CD4-positive, CD25-positive, alpha-beta regulatory T cell (primary cell): Measurements from ENCODE around the gene APOL1. TPM values are rescaled to one million over a fixed set of nuclear protein-coding genes. Genes with fewer than 3 reads are reported as not detected.
"Not testable (repeated sequence)": the region's sequence is repeated elsewhere in the genome, so short reads cannot be mapped to it uniquely, and the experiment has no call there.

Source experiments
- ATAC-seq, 2 donors: fragments of 150-1000 bp; cut with Tn5 transposase; one replicate each; pipeline ENCODE4 v1.10.0; 2021; ENCODE audit warnings: low read depth in 2 of 2, moderate number of reproducible peaks in 2 of 2, moderate library complexity in 1 of 2
- DNase-seq, 3 donors: peaks; one replicate each; pipeline versions ENCODE4 v3.0.0 to v3.0.0-alpha.2; 2012 to 2022; ENCODE audit warnings: mixed read lengths in 1 of 3
- H3K27ac ChIP-seq: one replicate; pipeline ENCODE4 v1.7.0; 2013; ENCODE audit warnings: mild to moderate bottlenecking, low read length; ENCODE audit not compliant: insufficient read depth, poor library complexity, severe bottlenecking
- H3K27me3 ChIP-seq: one replicate; pipeline ENCODE4 v1.7.0; 2013; ENCODE audit warnings: low read length; ENCODE audit not compliant: control insufficient read depth, insufficient read depth
- H3K36me3 ChIP-seq: one replicate; pipeline ENCODE4 v1.7.0; 2013; ENCODE audit warnings: mild to moderate bottlenecking, low read length, moderate library complexity; ENCODE audit not compliant: control insufficient read depth, insufficient read depth
- H3K4me1 ChIP-seq: 2 replicates; pipeline ENCODE4 v1.7.0; 2013; ENCODE audit warnings: mild to moderate bottlenecking, low read length; ENCODE audit not compliant: insufficient read depth, control insufficient read depth, poor library complexity, severe bottlenecking
- H3K4me3 ChIP-seq: one replicate; pipeline ENCODE4 v1.7.0; 2013; ENCODE audit warnings: low read depth, mild to moderate bottlenecking, low read length, moderate library complexity
- H3K9me3 ChIP-seq, 2 experiments: 1 replicate in 1 of 2; 2 replicates in 1 of 2; pipeline ENCODE4 v1.7.0; 2013; ENCODE audit warnings: low read length in 2 of 2, mild to moderate bottlenecking in 1 of 2, moderate library complexity in 1 of 2; ENCODE audit not compliant: control insufficient read depth in 2 of 2
- H3K27ac Mint-ChIP-seq, 3 donors: one replicate each; pipeline ENCODE4 v1.8.0; 2020 to 2022; ENCODE audit warnings: mild to moderate bottlenecking in 3 of 3, mixed read lengths in 3 of 3, moderate library complexity in 2 of 3
- H3K27me3 Mint-ChIP-seq: one replicate; pipeline ENCODE4 v1.8.0; 2022; ENCODE audit warnings: mild to moderate bottlenecking, mixed read lengths
- H3K36me3 Mint-ChIP-seq: one replicate; pipeline ENCODE4 v1.8.0; 2020; ENCODE audit warnings: mixed read lengths
- H3K4me1 Mint-ChIP-seq, 4 donors: one replicate each; pipeline ENCODE4 v1.8.0; 2020 to 2022; ENCODE audit warnings: mixed read lengths in 4 of 4, mild to moderate bottlenecking in 1 of 4
- H3K4me3 Mint-ChIP-seq, 4 donors: one replicate each; pipeline ENCODE4 v1.8.0; 2020 to 2022; ENCODE audit warnings: mild to moderate bottlenecking in 4 of 4, mixed read lengths in 4 of 4, moderate library complexity in 3 of 4
- H3K9me3 Mint-ChIP-seq, 7 donors: one replicate each; pipeline ENCODE4 v1.8.0; 2020 to 2022; ENCODE audit warnings: mixed read lengths in 7 of 7, mild to moderate bottlenecking in 3 of 7, moderate library complexity in 2 of 7
- polyA plus RNA-seq, 4 donors: library from polyadenylated mRNA; unstranded; fragments of 300-500 nt; fragmentation: Illumina TruSeq; gene quantifications; one replicate each; pipeline ENCODE4 v1.2.3, GENCODE V29; 2021
- total RNA-seq: library from RNA; stranded (reverse); gene quantifications from one replicate; pipeline ENCODE4 v1.2.3, GENCODE V29; 2022

The APOL1 gene, protein sequence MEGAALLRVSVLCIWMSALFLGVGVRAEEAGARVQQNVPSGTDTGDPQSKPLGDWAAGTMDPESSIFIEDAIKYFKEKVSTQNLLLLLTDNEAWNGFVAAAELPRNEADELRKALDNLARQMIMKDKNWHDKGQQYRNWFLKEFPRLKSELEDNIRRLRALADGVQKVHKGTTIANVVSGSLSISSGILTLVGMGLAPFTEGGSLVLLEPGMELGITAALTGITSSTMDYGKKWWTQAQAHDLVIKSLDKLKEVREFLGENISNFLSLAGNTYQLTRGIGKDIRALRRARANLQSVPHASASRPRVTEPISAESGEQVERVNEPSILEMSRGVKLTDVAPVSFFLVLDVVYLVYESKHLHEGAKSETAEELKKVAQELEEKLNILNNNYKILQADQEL
- total RNA-seq (16.8 TPM), polyA plus RNA-seq (1 to 10 TPM; 6.3 to 8.4 (median 7.2) TPM)

DNA sequence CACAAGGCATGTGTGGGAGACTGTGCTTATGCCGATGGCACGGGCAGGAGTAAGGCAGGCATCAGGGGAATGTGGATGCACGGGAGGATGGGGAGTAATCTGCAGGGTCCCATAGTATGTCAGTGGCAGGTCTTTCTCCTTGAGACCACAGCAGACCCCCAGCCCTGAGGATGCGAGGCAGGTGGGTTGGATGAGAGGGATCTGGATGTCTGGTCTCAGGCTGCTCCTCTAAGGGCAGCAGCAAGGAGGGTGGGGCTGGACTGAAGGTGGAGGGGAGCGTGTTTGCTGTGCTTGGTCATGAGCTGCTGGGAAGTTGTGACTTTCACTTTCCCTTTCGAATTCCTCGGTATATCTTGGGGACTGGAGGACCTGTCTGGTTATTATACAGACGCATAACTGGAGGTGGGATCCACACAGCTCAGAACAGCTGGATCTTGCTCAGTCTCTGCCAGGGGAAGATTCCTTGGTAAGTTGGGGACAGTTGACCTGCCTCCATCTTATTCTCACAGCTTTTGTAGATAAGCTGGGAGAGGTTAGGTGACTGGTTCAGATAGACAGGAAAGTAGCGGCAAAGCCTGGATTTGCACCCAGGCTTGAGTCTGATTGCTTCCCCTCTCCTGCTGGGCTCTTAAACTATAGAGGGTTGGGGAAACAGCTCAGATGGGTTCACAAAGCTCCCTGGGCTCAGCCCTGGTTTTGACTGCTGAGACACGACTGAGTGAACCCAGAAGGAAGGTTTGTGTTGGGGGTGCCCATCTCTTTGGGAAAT is at the start of gene APOL1:
Gene APOL1, plus strand, starts transcription at position 380 of the 769 bp plus-strand sequence. CDS start 1,823 bp downstream, outside the sequence.
- H3K4me3 ChIP-seq: peak within 1 kb of the TSS; percentile 95
- H3K4me3 Mint-ChIP-seq: peak within 1 kb of the TSS; percentile 81 to 97 (median 96)

DNA sequence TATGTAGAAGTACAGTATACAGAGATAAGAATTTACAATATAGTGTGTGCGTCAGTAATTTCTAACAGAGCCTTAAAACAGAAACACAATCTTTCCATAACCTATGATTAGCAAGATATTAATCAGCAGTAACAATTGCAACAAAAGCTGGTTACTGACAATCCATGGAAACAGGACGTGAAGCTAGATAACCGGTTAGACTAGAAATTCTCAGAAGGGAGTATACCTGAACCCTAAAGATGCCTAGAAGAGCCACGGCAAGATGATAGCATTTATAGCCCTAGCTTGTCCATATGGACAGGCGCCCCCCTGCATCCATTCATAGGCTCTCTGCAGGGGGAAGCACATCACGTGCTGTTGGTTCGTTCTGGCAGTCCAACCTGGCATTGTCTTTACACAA is 49.5 kb upstream of the APOL1 start:
- not testable (repeated sequence) for H3K27ac Mint-ChIP-seq, H3K4me3 Mint-ChIP-seq, H3K36me3 ChIP-seq, H3K27me3 ChIP-seq, H3K9me3 Mint-ChIP-seq, ATAC-seq, DNase-seq, H3K36me3 Mint-ChIP-seq, H3K27ac ChIP-seq, H3K4me1 ChIP-seq, H3K9me3 ChIP-seq, H3K4me3 ChIP-seq, H3K4me1 Mint-ChIP-seq
- peaks cover 15% of the 10 kb centered on the region for H3K27me3 Mint-ChIP-seq

More for the DNA sequence above, at the start of gene APOL1:
- peaks cover 30% of the 10 kb centered on the region for H3K4me1 ChIP-seq
- peak within 1 kb of the TSS; percentile 48 for H3K27ac ChIP-seq
- no peaks in the 10 kb centered on the region for H3K27me3 ChIP-seq
- DNase-seq (peak; percentile 14 to 87 (median 54)), ATAC-seq (peak; percentile 82)
- no peaks in the 10 kb centered on the region for H3K9me3 ChIP-seq
- H3K36me3 Mint-ChIP-seq: peaks cover 24% of the 10 kb centered on the region
- peaks cover 5% of the 10 kb centered on the region for H3K36me3 ChIP-seq
- peaks cover 0 to 4% (median 0%) of the 10 kb centered on the region in 7 donors for H3K9me3 Mint-ChIP-seq
- no peaks in the 10 kb centered on the region for H3K27me3 Mint-ChIP-seq
- H3K4me1 Mint-ChIP-seq: peaks cover 10 to 54% (median 38%) of the 10 kb centered on the region in 4 donors
- H3K27ac Mint-ChIP-seq: peak within 1 kb of the TSS; percentile 98 to 99 (median 99)

DNA sequence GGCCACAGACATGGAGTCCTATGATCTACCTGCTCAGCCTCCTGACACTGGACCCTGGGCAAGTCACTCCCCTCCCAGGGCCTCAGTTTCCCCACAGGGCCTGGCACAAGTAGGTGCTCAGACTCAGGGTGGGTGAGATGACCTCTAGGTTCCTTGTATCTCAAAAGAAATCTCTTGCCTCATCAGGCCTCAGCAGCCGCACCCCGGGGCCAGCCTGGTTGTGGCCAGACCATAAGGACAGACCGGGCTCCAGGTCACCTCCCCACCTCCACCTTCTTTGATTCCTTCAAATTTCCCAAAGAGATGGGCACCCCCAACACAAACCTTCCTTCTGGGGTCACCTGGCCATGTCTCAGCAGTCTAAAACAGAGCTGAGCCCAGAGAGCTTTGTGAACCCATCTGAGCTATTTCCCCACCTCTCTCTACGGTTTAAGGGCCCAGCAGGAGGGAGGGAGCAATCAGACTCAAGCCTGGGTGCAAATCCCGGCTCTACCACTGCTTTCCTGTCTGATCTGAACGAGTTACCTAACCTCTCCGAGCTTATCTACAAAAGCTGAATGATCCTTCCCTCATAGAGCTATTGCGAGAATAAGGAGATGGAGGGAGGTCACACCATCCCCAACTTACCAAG is 48.8 kb upstream of the APOL1 start:
- no peak for DNase-seq
- H3K27me3 ChIP-seq: no peaks in the 10 kb centered on the region
- H3K36me3 Mint-ChIP-seq: no peaks in the 10 kb centered on the region
- H3K27ac Mint-ChIP-seq: no peak overlapping the region
- H3K4me3 Mint-ChIP-seq: no peak overlapping the region
- H3K9me3 ChIP-seq: peaks cover 0 to 2% of the 10 kb centered on the region in 2 experiments
- H3K4me1 Mint-ChIP-seq: no peaks in the 10 kb centered on the region
- ATAC-seq: no peak
- H3K36me3 ChIP-seq: no peaks in the 10 kb centered on the region
- H3K4me1 ChIP-seq: no peaks in the 10 kb centered on the region
- no peak overlapping the region for H3K27ac ChIP-seq
- peaks cover 20% of the 10 kb centered on the region for H3K27me3 Mint-ChIP-seq
- H3K9me3 Mint-ChIP-seq: peaks cover 0 to 6% (median 3%) of the 10 kb centered on the region in 7 donors
- no peak overlapping the region for H3K4me3 ChIP-seq

DNA sequence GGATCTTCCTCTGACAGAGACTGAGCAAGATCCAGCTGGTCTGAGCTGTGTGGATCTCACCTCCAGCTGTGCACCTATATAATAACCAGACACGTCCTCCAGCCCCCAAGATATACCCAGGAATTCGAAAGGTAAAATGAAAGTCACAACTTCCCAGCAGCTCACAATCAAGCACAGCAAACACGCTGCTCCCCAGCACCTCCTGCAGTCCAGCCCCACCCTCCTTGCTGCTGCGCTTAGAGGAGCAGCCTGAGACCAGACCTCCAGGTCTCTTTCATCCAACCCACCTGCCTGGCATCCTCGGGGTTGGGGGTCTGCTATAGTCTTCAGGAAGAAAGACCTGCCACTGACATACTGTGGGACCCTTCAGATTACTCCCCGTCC is 48.3 kb upstream of the APOL1 start:
- Histone ChIP-seq H3K27ac (no peak overlapping the region), H3K27me3 (no peaks in the 10 kb centered on the region), H3K9me3 (peaks cover 4% of the 10 kb centered on the region in 2 experiments), H3K4me3 (no peak overlapping the region), H3K36me3 (no peaks in the 10 kb centered on the region), H3K4me1 (no peaks in the 10 kb centered on the region)
- Mint-ChIP-seq H3K4me3 (no peak overlapping the region), H3K9me3 (peaks cover 0 to 9% (median 3%) of the 10 kb centered on the region in 7 donors), H3K27ac (peak overlapping the region in 1 of 3 donors; percentile 55), H3K36me3 (no peaks in the 10 kb centered on the region), H3K4me1 (no peaks in the 10 kb centered on the region), H3K27me3 (peaks cover 22% of the 10 kb centered on the region)
- DNase-seq (no peak), ATAC-seq (no peak)

DNA sequence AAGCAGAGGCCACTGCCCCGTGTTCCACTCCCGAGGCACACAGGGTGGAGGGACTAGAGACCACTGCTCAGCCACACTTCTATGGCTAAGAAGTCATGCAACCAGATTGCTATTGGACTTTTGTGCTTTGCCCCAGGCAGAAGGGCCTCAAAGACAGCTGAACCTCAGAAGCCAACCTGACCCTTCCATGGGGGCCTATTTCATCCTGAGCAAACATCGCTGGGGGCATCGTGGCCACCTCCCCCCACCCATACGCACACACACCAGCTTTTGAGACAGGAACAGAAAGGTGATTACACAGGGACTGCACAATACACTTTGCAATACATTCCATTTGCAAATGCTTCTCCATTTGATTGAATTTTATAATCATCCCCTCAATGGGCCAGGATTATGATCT is 47.4 kb upstream of the APOL1 start:
- H3K36me3 ChIP-seq, DNase-seq, H3K36me3 Mint-ChIP-seq, H3K4me1 ChIP-seq, H3K4me3 Mint-ChIP-seq, H3K27me3 ChIP-seq, H3K9me3 ChIP-seq, H3K4me1 Mint-ChIP-seq, H3K4me3 ChIP-seq, H3K27ac ChIP-seq, ATAC-seq, H3K9me3 Mint-ChIP-seq, H3K27ac Mint-ChIP-seq: not testable (repeated sequence)
- peaks cover 30% of the 10 kb centered on the region for H3K27me3 Mint-ChIP-seq

DNA sequence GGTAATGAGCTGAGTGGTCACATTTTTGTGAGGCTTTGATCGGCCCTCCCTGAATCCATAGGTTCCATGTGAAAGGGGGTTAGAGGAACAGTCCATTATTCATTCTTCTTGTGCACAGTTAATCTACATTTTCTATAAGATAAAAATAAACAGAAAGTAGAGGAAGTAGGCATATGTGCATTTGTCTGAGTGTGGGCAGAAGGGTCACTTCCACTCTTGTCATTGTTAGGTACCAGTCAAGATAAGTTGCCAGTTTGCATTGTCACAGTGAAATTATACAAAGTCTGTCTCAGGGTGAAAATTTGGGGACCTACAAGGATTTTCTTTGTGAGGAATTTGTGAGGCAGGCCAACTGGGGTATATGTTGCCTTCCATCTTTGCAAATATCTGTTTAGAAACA is 46.7 kb upstream of the APOL1 start:
- Histone ChIP-seq H3K4me3 (no peak overlapping the region), H3K9me3 (peaks cover 6% of the 10 kb centered on the region in 2 experiments), H3K27ac (no peak overlapping the region), H3K4me1 (no peaks in the 10 kb centered on the region), H3K36me3 (no peaks in the 10 kb centered on the region), H3K27me3 (peaks cover 3% of the 10 kb centered on the region)
- Mint-ChIP-seq H3K36me3 (no peaks in the 10 kb centered on the region), H3K4me1 (no peaks in the 10 kb centered on the region), H3K27me3 (peaks cover 31% of the 10 kb centered on the region), H3K27ac (no peak overlapping the region), H3K4me3 (no peak overlapping the region), H3K9me3 (peaks cover 0 to 9% (median 3%) of the 10 kb centered on the region in 7 donors)
- ATAC-seq (no peak), DNase-seq (no peak)

DNA sequence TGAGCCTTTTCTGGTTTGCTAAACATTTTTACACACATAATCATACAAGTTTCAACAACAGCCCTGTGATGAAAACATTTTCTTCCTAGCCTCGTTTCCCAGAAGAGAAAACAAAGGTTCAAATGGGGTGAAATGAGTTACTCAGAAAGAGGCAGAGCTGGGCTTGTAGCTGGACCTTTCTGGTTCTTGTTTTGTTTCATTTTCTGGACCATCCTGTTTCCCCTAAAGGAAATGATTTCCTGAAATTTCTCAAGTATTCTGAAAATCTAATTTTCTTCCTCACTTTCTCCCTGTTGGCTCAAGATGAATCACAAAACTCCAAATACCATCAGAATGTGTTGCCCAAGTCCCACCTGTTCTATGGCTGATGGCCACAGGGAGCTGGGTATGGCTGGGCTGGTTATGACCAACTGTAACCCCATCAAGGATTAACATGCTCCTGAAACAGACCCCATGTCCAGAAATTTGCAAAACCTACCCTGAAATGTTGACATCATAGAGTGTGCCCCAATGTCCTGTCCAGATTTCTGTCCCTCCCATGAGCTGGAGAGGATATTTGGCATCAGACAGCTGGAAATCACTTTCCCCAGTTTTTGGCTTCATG is 44.7 kb upstream of the APOL1 start:
- no peak overlapping the region for H3K27ac ChIP-seq
- H3K9me3 Mint-ChIP-seq: peaks cover 0 to 9% (median 3%) of the 10 kb centered on the region in 7 donors
- no peak overlapping the region for H3K4me3 ChIP-seq
- H3K27ac Mint-ChIP-seq: no peak overlapping the region
- peaks cover 6% of the 10 kb centered on the region in 2 experiments for H3K9me3 ChIP-seq
- no peak overlapping the region for H3K4me3 Mint-ChIP-seq
- no peak for DNase-seq
- no peaks in the 10 kb centered on the region for H3K36me3 Mint-ChIP-seq
- no peaks in the 10 kb centered on the region for H3K36me3 ChIP-seq
- H3K4me1 ChIP-seq: no peaks in the 10 kb centered on the region
- ATAC-seq: no peak
- H3K4me1 Mint-ChIP-seq: no peaks in the 10 kb centered on the region
- peaks cover 42% of the 10 kb centered on the region for H3K27me3 Mint-ChIP-seq
- peaks cover 5% of the 10 kb centered on the region for H3K27me3 ChIP-seq
